ENCODE data around the gene LMNTD1. TPM values are rescaled to one million over a fixed set of nuclear protein-coding genes. Genes with fewer than 3 reads are reported as not detected.

Gene LMNTD1
- total and polyA plus RNA-seq, 5 experiments from 2014 or later: not detected

DNA sequence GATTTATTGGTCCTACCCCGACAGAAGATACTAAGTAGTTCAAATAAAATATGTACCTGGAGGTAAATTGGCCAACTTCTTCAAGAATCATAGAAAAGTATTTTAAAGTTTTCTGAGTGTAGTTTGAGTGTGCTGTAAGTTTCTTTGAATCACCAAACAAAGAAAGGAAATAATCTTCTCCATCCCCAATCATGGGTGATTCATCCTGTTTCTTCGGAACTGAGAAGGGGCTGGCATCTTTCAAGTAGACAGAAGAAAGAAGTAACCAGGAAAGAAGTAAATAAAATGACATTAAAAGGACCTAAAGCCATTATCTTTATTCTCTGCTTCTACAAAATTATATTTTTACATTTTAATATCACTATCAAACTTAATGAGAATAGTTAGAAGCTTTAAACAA, 6.8 kb downstream of the LMNTD1 start:
- no peak overlapping the region for H3K4me3 Mint-ChIP-seq
- POLR2A ChIA-PET: no interaction called here

DNA sequence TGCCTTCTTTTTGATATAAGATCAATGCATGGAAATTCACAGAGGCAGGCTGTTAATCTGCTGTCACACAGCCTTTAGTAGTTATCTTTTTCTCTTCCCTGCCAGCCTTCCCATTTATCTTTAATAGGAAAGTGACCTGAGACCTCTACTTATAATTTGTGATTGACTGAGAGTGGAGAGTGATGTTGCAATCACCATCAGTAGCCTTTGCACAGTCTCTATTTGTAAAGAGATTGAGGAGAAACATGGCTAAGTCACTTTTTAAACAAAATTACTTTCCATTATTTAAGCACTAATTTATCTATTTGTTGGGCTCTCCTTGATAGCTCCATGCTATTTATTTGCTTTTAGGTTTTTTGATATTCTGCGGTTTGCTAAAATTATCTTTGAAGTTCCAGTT, 19.9 kb downstream of the LMNTD1 start:
- Mint-ChIP-seq H3K27me3 (peaks cover 0 to 9% (median 1%) of the 10 kb centered on the region in 5 donors), H3K36me3 (peaks cover 0 to 11% (median 0%) of the 10 kb centered on the region in 3 donors), H3K4me3 (no peak overlapping the region), H3K4me1 (no peaks in the 10 kb centered on the region), H3K27ac (no peak overlapping the region), H3K9me3 (peaks cover 0 to 9% (median 0%) of the 10 kb centered on the region in 9 donors)
- DNase-seq: no peak
- no peak for ATAC-seq
- POLR2A ChIA-PET: no interaction called here

More for the DNA sequence above, 6.8 kb downstream of the LMNTD1 start:
- H3K27me3 Mint-ChIP-seq: no peaks in the 10 kb centered on the region
- no peak for ATAC-seq
- no peaks in the 10 kb centered on the region for H3K4me1 Mint-ChIP-seq
- no peak for DNase-seq
- H3K27ac Mint-ChIP-seq: no peak overlapping the region
- peaks cover 0 to 10% (median 0%) of the 10 kb centered on the region in 9 donors for H3K9me3 Mint-ChIP-seq
- H3K36me3 Mint-ChIP-seq: no peaks in the 10 kb centered on the region

DNA sequence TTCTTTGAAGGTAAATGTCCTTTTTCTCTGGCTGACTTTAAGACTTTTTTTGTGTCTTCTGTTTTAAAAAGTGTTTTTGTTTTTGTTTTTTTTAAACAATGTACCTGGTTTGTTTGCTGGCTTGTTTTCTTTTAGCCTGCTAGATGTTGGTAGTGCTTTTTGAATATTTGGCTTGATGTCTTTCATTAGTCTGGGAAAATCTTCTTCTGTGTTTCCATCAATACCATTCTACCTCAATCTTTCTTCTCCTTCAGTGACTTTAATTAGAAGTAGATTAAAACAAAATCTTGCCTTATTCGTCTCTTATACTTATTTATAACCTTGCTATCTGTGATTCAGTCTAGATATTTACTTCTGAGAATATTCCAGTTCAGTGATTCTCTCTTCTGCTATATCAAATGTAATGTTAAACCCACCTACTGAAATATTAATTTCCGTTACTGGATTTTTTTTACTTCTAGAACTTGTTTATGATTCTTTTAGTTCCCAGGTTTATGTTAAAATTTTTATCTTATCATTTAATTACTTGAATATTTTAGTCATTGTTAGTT, 21.5 kb downstream of the LMNTD1 start:
- H3K4me3 Mint-ChIP-seq: no peak overlapping the region
- ATAC-seq (no peak), DNase-seq (no peak)
- H3K27ac Mint-ChIP-seq: no peak overlapping the region
- peaks cover 0 to 9% (median 1%) of the 10 kb centered on the region in 5 donors for H3K27me3 Mint-ChIP-seq
- POLR2A ChIA-PET: no interaction called here
- no peaks in the 10 kb centered on the region for H3K4me1 Mint-ChIP-seq
- H3K9me3 Mint-ChIP-seq: peaks cover 0 to 9% (median 0%) of the 10 kb centered on the region in 9 donors
- peaks cover 0 to 11% (median 0%) of the 10 kb centered on the region in 3 donors for H3K36me3 Mint-ChIP-seq

DNA sequence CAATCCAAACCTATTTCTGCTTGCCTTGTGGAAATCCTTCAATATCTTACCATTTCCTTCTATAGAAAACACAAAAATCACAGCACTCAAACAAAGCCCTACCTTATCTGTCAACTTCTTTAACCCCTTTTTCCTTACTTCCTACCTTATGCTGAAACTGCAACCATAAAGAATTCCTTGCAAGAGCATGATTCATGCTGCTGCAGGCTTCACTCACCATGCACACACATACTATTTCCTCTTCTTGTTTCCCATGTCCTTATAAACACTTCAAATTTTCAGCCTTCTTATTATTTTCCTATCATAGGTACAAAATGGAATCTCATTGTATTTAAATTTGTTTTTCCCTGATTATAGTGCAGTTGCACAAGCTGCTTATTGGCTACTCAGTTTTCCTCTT, 23.3 kb downstream of the LMNTD1 start:
- Mint-ChIP-seq H3K36me3 (peaks cover 0 to 6% (median 0%) of the 10 kb centered on the region in 3 donors), H3K27ac (no peak overlapping the region), H3K4me3 (no peak overlapping the region), H3K27me3 (peaks cover 0 to 9% (median 1%) of the 10 kb centered on the region in 5 donors), H3K9me3 (peaks cover 0 to 5% (median 0%) of the 10 kb centered on the region in 9 donors), H3K4me1 (no peaks in the 10 kb centered on the region)
- POLR2A ChIA-PET: no interaction called here
- DNase-seq (no peak), ATAC-seq (no peak)

DNA sequence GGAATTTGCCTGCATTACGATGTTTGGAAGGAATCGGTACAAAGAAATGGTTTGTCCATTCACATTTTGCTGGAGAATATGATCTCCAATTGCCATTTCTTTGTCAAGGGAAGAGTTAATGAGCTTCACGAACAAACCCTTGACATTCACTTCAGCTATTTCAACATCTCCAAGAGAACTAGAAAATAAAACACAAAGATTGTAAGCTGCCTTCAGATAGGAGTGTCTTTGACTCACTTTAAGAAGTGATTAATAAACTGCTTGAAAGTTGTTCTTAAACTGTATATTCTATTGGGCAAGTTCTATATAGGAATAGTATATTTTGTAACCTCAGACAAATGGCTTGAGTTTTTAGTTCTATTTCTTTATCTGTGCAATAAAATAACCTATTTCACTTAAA, 26.3 kb downstream of the LMNTD1 start:
- no peak overlapping the region for H3K4me3 Mint-ChIP-seq
- no peaks in the 10 kb centered on the region for H3K4me1 Mint-ChIP-seq
- H3K27me3 Mint-ChIP-seq: peaks cover 0 to 7% (median 0%) of the 10 kb centered on the region in 5 donors
- no peak overlapping the region for H3K27ac Mint-ChIP-seq
- H3K9me3 Mint-ChIP-seq: no peaks in the 10 kb centered on the region
- no peak for ATAC-seq
- POLR2A ChIA-PET: no interaction called here
- DNase-seq: no peak
- no peaks in the 10 kb centered on the region for H3K36me3 Mint-ChIP-seq

DNA sequence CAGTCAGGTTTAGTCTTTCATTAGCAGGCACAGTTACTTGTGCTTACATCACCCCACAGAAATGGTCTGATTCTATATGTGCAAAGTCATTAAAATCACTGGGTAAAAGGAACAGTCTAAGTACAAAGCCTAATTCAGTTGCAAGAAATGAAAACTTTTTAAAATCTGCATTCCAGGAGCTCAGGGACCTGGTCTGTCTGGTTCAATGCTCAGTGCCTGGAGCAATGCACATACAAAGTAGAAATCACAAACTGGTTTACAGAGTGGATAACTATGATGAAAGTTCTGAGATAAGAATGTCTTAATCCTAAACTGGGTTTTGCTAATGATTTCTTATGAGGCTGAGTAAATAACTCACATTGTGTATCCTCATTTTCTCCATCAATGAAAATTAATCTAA, 28.7 kb downstream of the LMNTD1 start:
- peaks cover 0 to 7% (median 0%) of the 10 kb centered on the region in 5 donors for H3K27me3 Mint-ChIP-seq
- H3K36me3 Mint-ChIP-seq: no peaks in the 10 kb centered on the region
- DNase-seq (no peak), ATAC-seq (no peak)
- POLR2A ChIA-PET: no interaction called here
- no peaks in the 10 kb centered on the region for H3K9me3 Mint-ChIP-seq
- no peak overlapping the region for H3K4me3 Mint-ChIP-seq
- no peaks in the 10 kb centered on the region for H3K4me1 Mint-ChIP-seq
- no peak overlapping the region for H3K27ac Mint-ChIP-seq

DNA sequence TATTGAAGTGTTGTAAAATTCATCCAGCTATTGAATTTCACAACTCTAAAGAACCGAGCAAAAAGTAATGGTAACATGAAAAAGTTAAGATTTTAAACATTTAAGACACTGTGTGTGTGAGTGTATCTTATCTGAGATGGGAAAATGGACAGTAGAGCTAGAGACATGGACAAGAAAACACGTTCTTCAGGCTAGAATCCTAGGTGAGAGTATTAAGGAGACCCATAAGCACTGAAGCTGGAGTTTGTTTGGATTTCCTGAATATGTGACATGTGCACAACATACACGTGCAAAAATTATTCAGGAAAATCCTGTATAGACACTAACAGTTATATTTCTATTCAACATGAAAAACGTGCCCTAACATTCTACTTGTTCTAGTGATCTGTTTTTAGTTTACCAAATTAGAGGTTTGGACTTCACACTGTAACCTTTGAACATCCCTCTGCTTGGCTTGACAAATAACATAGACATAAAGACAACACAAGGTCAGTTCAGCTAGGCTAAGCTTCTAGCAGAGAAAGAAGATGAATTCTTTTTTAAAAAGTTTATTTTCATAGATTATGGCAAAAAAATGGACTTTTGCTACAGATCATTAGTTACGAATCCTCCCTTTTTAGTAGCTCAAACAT, 31.3 kb downstream of the LMNTD1 start:
- no peak overlapping the region for H3K4me3 Mint-ChIP-seq
- ATAC-seq (no peak), DNase-seq (no peak)
- H3K27ac Mint-ChIP-seq: no peak overlapping the region
- peaks cover 0 to 4% (median 0%) of the 10 kb centered on the region in 9 donors for H3K9me3 Mint-ChIP-seq
- peaks cover 0 to 7% (median 0%) of the 10 kb centered on the region in 5 donors for H3K27me3 Mint-ChIP-seq
- H3K36me3 Mint-ChIP-seq: no peaks in the 10 kb centered on the region
- POLR2A ChIA-PET: no interaction called here
- H3K4me1 Mint-ChIP-seq: peaks cover 0 to 6% (median 0%) of the 10 kb centered on the region in 4 donors

DNA sequence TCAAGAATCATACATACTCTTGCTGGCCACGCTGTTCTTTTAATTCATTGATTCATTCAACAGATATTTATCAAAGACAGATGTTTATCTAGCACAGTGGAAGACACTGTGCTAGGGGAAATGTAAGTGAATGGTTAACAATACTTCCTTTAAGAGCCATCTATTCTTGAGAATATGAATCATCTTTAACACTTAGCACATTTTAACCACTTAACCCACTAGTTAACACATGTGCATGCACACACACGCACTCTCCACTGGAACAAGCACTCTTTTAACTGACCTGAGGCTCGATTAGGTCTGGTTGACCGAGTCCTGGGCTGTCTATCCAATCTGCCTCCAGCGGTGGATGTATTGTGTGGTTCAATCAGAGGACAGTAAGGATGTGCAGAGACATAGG, 34.6 kb downstream of the LMNTD1 start:
- no peak for ATAC-seq
- Mint-ChIP-seq H3K36me3 (no peaks in the 10 kb centered on the region), H3K4me3 (no peak overlapping the region), H3K27me3 (peaks cover 0 to 11% (median 0%) of the 10 kb centered on the region in 5 donors), H3K9me3 (peaks cover 0 to 4% (median 0%) of the 10 kb centered on the region in 9 donors), H3K4me1 (peaks cover 0 to 6% (median 0%) of the 10 kb centered on the region in 4 donors), H3K27ac (no peak overlapping the region)
- POLR2A ChIA-PET: no interaction called here
- no peak for DNase-seq

DNA sequence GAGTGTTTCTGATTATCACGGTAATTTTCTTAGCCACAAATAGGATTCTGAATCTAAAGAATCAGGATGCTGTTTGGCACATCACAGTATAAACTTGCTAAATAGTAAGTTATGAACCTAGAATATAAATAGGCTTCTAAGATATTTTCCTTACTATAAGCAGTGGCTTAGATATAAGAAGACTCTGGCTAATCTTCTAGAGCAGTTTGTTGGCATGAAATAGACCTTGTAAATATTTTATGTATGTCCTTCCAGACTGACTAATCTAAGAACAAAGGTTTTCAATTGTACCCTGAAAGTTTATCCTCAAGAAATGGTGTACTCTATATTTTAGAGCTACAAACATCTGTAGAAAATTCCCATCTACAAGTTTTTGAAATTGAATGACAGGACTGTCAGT, 48.3 kb downstream of the LMNTD1 start:
- Mint-ChIP-seq H3K9me3 (no peaks in the 10 kb centered on the region), H3K4me1 (no peaks in the 10 kb centered on the region), H3K27ac (no peak overlapping the region), H3K36me3 (no peaks in the 10 kb centered on the region), H3K27me3 (peaks cover 0 to 8% (median 0%) of the 10 kb centered on the region in 5 donors), H3K4me3 (no peak overlapping the region)
- POLR2A ChIA-PET: no interaction called here
- ATAC-seq (no peak), DNase-seq (no peak)

DNA sequence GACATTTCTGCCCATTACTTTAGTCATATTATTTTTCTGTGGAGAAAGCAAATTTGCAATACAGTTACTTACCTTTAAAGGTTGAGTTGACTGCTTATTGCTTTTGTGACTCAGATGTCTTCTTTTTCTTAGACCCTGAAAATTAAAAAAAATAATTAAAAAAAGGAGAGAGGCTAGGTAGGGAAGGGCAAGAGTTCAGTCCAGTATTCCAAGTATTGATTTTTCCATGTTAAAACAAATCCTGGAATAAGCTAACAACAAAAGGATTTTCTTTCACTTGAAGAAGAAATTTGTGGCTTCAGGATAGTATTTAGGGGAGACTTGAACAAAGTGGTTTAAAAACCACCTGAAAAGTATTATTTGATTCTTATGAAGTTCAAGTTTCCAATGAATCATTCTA, 49.4 kb downstream of the LMNTD1 start:
- Mint-ChIP-seq H3K27me3 (peaks cover 0 to 8% (median 0%) of the 10 kb centered on the region in 5 donors), H3K27ac (no peak overlapping the region), H3K9me3 (peaks cover 0 to 3% (median 0%) of the 10 kb centered on the region in 9 donors), H3K4me3 (no peak overlapping the region), H3K4me1 (no peaks in the 10 kb centered on the region), H3K36me3 (no peaks in the 10 kb centered on the region)
- DNase-seq (no peak), ATAC-seq (no peak)
- POLR2A ChIA-PET: no interaction called here

DNA sequence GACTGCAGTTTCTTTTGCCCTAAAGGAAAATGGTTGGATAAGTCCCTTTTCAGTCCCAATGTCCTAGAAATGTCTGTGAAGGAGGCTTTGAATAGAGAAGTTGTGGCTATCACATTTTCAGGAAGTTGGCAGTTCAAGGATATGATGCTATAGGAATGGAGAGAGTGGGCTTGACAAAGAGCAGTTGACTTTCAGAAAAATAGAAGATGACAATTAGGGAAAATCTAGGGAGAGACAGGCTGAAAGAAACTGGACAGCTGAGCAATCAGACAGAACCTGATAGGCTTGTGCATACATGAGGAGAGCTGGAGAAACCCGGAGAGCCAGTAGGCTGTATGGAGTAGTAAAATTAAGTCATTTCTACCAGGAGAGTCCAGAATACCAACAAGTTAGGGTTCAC, 50.5 kb downstream of the LMNTD1 start:
- H3K4me1 Mint-ChIP-seq: no peaks in the 10 kb centered on the region

DNA sequence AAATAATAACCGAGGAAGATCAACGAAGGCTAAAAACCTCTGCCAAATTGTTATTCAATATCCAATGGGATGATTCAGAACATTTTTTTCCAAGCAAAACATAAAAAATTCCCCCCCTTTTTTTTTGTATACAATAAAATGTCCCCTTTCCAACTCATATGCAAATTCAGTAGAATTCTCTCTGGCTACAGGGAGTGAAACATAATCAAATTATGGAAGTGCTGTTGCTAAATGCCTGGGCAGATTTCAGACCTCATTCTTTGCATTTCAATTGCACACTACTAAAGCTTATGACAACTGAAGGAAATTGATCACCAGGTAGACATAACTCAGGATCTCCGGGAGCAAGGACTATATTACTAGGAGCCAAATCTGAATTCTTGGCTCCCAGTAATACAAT, 51.0 kb downstream of the LMNTD1 start:
- Mint-ChIP-seq H3K4me3 (no peak overlapping the region), H3K36me3 (no peaks in the 10 kb centered on the region), H3K27me3 (peaks cover 0 to 8% (median 0%) of the 10 kb centered on the region in 5 donors), H3K9me3 (peaks cover 0 to 9% (median 0%) of the 10 kb centered on the region in 9 donors), H3K27ac (no peak overlapping the region), H3K4me1 (no peaks in the 10 kb centered on the region)
- POLR2A ChIA-PET: no interaction called here
- DNase-seq (no peak), ATAC-seq (no peak)

More for the DNA sequence above, 50.5 kb downstream of the LMNTD1 start:
- Mint-ChIP-seq H3K36me3 (no peaks in the 10 kb centered on the region), H3K27ac (no peak overlapping the region), H3K9me3 (peaks cover 0 to 9% (median 0%) of the 10 kb centered on the region in 9 donors), H3K27me3 (peaks cover 0 to 8% (median 0%) of the 10 kb centered on the region in 5 donors), H3K4me3 (no peak overlapping the region)
- DNase-seq (no peak), ATAC-seq (no peak)
- POLR2A ChIA-PET: no interaction called here

DNA sequence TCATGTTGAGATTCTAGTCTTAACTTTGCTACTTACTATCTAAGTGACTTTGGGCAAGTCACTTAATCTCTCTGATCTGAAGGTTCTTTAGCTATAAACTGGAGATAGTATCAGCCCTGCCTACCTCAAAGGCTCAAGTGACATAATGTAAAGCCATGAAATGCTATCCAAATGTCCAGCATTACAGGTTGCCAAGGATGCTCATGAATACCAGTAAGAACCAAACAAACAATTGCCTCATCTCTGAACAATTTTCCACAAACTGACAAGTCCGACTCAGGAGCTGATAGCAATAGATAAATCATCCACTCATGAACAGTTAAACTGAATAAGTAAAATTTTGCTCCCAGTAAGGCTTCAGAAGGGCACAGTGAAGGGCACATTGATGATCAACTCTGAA, 51.5 kb downstream of the LMNTD1 start:
- H3K4me1 Mint-ChIP-seq: no peaks in the 10 kb centered on the region
- H3K27ac Mint-ChIP-seq: no peak overlapping the region
- DNase-seq: no peak
- POLR2A ChIA-PET: no interaction called here
- no peaks in the 10 kb centered on the region for H3K36me3 Mint-ChIP-seq
- ATAC-seq: no peak
- no peak overlapping the region for H3K4me3 Mint-ChIP-seq
- peaks cover 0 to 8% (median 1%) of the 10 kb centered on the region in 5 donors for H3K27me3 Mint-ChIP-seq
- peaks cover 0 to 9% (median 0%) of the 10 kb centered on the region in 9 donors for H3K9me3 Mint-ChIP-seq

DNA sequence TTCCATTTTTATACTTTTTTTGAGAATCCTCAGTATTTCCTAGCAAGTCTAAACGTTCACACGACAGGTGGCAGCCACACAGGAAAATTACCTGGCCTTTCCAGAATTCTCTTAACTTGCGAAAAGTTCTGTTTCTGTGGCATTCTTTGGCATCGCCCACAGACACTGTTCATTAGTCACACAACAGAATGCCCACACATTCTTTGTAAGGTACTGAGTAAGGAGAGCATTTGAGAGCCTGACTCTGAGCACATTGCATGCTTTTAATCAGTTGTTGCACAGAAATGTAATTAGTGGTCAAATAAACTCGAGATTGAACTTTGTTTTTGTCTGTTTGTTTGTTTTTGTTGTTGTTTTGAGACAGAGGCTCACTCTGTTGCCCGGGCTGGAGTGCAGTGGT, 52.4 kb downstream of the LMNTD1 start:
- no peak for DNase-seq
- Mint-ChIP-seq H3K4me1 (peaks cover 0 to 2% (median 0%) of the 10 kb centered on the region in 4 donors), H3K9me3 (peaks cover 0 to 9% (median 0%) of the 10 kb centered on the region in 9 donors), H3K4me3 (no peak overlapping the region), H3K27me3 (peaks cover 0 to 8% (median 1%) of the 10 kb centered on the region in 5 donors), H3K36me3 (no peaks in the 10 kb centered on the region), H3K27ac (no peak overlapping the region)
- ATAC-seq: no peak
- POLR2A ChIA-PET: no interaction called here

Data from naive thymus-derived CD8-positive, alpha-beta T cell (primary cell).